OCI-LY1 (cell line): ENCODE data around the gene CPLANE2.

Experiments
- CTCF ChIP-seq: fragments of 200-600 bp; sonication (generic), shearing (Covaris generic); IDR thresholded peaks from 2 replicates; pipeline ENCODE4 v1.5.1; 2017; ENCODE audit warnings: mild to moderate bottlenecking, antibody characterized with exemption, low read length, moderate library complexity, mixed read lengths
- EZH2 ChIP-seq: fragments of 200-600 bp; sonication (generic), shearing (Covaris generic); IDR thresholded peaks from 2 replicates; pipeline ENCODE4 v1.8.0; 2017; ENCODE audit warnings: borderline replicate concordance, mixed run types, mild to moderate bottlenecking, antibody characterized with exemption, low read length, moderate library complexity, mixed read lengths

- no peak for TF ChIP-seq CTCF
- no peak for TF ChIP-seq EZH2
These were observed 10.5 kb upstream of the CPLANE2 start for GRCh38 chr1:16247441-16247840.
